ENCODE data around the gene SENP5. TPM values are rescaled to one million over a fixed set of nuclear protein-coding genes. Genes with fewer than 3 reads are reported as not detected.

Gene SENP5
- total and polyA plus RNA-seq, 2 donors, result 11.3 to 24.8 TPM

DNA sequence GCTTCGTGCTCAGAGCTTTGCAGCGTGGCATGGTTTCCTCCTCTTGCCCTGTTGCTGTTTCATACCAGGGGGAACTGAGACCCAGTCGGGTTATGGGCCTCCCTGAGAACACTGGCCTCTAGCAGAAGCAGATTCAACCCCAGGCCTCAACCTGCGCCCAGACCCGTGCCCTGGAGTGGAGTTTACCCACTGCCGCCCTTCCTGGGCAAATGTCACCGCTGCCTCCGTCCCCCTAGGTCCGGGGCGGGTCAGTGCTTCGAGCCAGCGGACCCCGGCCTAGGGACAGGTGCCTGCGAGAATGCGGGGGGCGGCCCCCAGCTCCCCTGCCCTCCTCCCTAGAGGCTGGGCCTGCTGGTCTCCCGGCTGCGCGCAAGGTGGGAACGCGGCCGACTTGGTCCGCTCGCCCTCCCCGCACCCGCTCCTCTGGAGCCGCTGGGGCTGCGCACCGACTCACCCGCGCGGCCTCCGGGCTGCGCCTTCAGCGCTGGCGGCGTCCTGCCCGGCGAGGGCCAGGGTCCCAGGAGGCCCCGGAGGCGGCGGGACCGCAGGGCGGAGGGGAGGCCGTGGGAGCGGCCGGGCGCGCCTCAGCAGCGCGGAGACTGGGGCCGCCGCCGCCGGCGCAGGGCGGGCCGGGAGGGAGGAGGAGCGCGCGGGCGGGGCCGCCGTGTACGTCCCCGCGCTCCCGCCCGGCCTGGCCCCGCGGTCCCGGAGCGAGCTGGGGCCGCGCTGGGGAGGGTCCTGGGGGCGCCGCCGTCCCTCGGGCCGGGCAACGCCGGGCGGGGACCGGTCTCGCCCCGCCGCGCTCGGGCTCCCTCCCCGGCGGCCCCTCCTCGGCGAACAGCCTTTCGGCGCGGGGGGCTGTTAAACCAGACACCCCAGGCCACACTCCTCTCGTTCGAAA is 100.8 kb downstream of the SENP5 start, which contains the start of gene PIGZ:
Gene PIGZ (minus strand): TSS at position 601 of the 901 bp plus-strand sequence. CDS start 16,802 bp downstream, outside the sequence.
- 4% methylated on average over 98 of the region's 98 CpGs for WGBS
- peaks cover 6 to 35% of the 10 kb centered on the region in 2 donors for H3K4me1 ChIP-seq (ENCODE audit: control insufficient read depth in 2 of 2, insufficient read depth in 2 of 2, low read length in 2 of 2)
- H3K9me3 ChIP-seq (ENCODE audit: control insufficient read depth in 2 of 2, insufficient read depth in 1 of 2, low read length in 1 of 2), result peaks cover 0 to 6% of the 10 kb centered on the region in 2 donors
- peak within 1 kb of the TSS; percentile 52 to 79 for H3K4me3 ChIP-seq (ENCODE audit: low read length in 2 of 2)
- H3K36me3 ChIP-seq (ENCODE audit: control insufficient read depth in 2 of 2, insufficient read depth in 2 of 2, low read length in 1 of 2), result peaks cover 0 to 4% of the 10 kb centered on the region in 2 donors
- DNase-seq (ENCODE audit: low read depth in 6 of 9, low spot score in 9 of 9), result peak in 3 of 9 donors; percentile 18 to 50 (median 45)
- H3K27ac ChIP-seq (ENCODE audit: low read depth in 1 of 2, low read length in 1 of 2), result peak within 1 kb of the TSS in 1 of 2 donors; percentile 21
- H3K27me3 ChIP-seq (ENCODE audit: control insufficient read depth in 2 of 2, insufficient read depth in 1 of 2, low read length in 1 of 2), result peaks cover 0 to 54% of the 10 kb centered on the region in 2 donors

DNA sequence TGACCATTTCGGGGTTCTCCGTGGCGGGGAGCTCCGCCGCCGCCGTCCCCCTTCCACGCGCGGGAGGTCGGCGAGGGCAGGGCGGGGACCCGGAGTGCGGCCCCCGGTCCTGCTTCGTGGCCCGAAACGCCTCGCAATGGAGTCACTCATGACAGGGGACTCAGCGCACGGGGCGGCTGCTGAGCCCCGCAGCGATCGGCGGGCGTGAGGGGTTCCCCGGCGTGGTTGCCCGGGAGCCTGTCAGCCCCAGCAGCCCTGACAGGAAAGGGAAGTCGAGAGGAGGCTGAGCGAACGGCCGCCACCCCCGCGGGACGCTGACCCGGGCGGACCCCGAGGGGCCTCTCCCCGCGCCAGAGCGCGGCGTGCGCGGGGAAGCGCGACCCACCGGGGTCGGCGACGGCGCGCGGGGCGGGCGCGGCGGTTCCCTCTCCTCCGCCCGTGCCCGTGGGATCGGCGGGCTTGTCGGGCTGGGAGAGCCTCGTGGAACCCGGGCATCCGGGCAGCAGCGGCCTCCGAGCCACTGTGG is 101.5 kb downstream of the SENP5 start:
- Histone ChIP-seq H3K4me1 (ENCODE audit: control insufficient read depth in 2 of 2, insufficient read depth in 2 of 2, low read length in 2 of 2) (peaks cover 5 to 30% of the 10 kb centered on the region in 2 donors), H3K27me3 (ENCODE audit: control insufficient read depth in 2 of 2, insufficient read depth in 1 of 2, low read length in 1 of 2) (peaks cover 0 to 54% of the 10 kb centered on the region in 2 donors), H3K9me3 (ENCODE audit: control insufficient read depth in 2 of 2, insufficient read depth in 1 of 2, low read length in 1 of 2) (peaks cover 0 to 6% of the 10 kb centered on the region in 2 donors), H3K4me3 (ENCODE audit: low read length in 2 of 2) (peak overlapping the region; percentile 52 to 79), H3K27ac (ENCODE audit: low read depth in 1 of 2, low read length in 1 of 2) (peak overlapping the region in 1 of 2 donors; percentile 21), H3K36me3 (ENCODE audit: control insufficient read depth in 2 of 2, insufficient read depth in 2 of 2, low read length in 1 of 2) (peaks cover 0 to 4% of the 10 kb centered on the region in 2 donors)
- DNase-seq (ENCODE audit: low read depth in 6 of 9, low spot score in 9 of 9), result peak in 3 of 9 donors; percentile 35 to 63 (median 40)
- under 1% methylated on average over 72 of the region's 72 CpGs for WGBS

DNA sequence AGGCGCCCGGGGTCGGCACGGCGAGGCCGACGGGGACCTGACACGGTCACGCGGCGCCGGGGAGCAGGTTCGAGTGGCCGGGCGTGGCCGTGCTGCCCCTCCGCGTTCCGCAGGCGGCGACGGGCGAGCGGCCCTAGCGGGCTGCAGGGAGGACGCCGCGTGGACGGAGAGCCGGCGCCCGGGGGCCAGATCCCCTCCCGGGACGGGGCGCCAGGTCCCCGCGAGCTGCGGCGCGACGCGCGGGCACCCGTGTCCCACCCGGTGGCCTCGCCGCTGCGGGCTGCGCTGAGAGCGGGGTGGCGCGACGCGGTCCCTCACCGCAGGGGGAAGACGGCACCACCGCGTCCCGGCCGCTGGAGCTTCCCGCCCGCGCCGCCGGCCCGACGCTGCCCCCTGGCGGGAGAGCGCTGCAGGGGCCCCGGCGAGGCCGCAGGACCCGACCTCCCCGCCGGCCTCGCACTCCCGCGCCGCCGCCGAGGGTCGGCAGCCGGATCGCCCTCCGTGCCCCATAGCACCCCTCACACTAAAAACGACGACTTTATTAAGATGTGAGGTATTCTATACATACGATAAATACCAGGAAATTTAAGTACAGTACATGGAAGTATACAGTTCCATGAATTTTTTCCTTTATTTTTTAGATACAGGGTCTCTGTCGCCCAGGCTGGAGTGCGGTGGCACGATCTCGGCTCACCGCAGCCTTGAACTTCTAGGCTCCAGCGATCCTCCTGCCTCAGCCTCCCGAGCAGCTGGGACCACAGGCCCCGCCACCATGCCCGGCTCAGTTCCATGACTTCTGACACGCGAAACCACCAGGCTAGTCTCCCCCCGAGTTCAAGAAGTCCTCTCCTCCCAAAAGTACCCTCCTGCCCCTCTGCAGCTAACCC is 102.2 kb downstream of the SENP5 start:
- Histone ChIP-seq H3K36me3 (ENCODE audit: control insufficient read depth in 2 of 2, insufficient read depth in 2 of 2, low read length in 1 of 2) (peaks cover 0 to 4% of the 10 kb centered on the region in 2 donors), H3K27ac (ENCODE audit: low read depth in 1 of 2, low read length in 1 of 2) (no peak overlapping the region), H3K27me3 (ENCODE audit: control insufficient read depth in 2 of 2, insufficient read depth in 1 of 2, low read length in 1 of 2) (peaks cover 0 to 50% of the 10 kb centered on the region in 2 donors), H3K4me1 (ENCODE audit: control insufficient read depth in 2 of 2, insufficient read depth in 2 of 2, low read length in 2 of 2) (peaks cover 5 to 27% of the 10 kb centered on the region in 2 donors), H3K9me3 (ENCODE audit: control insufficient read depth in 2 of 2, insufficient read depth in 1 of 2, low read length in 1 of 2) (peaks cover 0 to 6% of the 10 kb centered on the region in 2 donors), H3K4me3 (ENCODE audit: low read length in 2 of 2) (peak overlapping the region; percentile 52 to 79)
- 10% methylated on average over 100 of the region's 100 CpGs for WGBS
- peak in 4 of 9 donors; percentile 45 to 75 (median 70) for DNase-seq (ENCODE audit: low read depth in 6 of 9, low spot score in 9 of 9)

DNA sequence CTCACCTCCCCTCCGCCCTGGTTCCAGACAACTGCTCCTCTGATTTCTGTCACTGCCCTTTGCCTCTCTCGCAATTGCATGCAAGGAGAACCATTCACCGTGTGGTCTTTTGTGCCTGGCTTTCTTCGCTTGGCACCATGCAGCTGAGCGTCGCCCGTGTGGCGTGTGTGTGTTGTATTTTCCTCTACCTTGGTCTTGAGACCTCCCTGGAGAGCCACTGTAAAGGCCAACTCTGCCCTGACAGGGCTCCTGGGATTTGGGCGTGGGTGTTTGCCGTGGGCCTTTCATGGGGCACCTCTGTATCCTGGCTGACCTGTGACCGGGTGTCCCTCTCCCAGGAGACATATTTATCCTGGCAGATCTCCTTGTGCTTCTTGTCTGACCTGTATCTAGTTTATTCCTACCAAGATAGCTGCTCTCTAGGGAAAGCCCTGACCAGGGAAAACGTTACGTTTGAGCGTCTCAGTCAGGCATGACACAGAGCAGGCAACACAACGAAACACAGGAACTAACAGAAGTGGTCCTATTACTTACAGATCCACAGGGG is 102.9 kb downstream of the SENP5 start:
- Histone ChIP-seq H3K27ac (ENCODE audit: low read depth in 1 of 2, low read length in 1 of 2) (no peak overlapping the region), H3K4me3 (ENCODE audit: low read length in 2 of 2) (no peak overlapping the region), H3K4me1 (ENCODE audit: control insufficient read depth in 2 of 2, insufficient read depth in 2 of 2, low read length in 2 of 2) (peaks cover 5 to 27% of the 10 kb centered on the region in 2 donors), H3K36me3 (ENCODE audit: control insufficient read depth in 2 of 2, insufficient read depth in 2 of 2, low read length in 1 of 2) (peaks cover 0 to 4% of the 10 kb centered on the region in 2 donors), H3K27me3 (ENCODE audit: control insufficient read depth in 2 of 2, insufficient read depth in 1 of 2, low read length in 1 of 2) (peaks cover 0 to 47% of the 10 kb centered on the region in 2 donors), H3K9me3 (ENCODE audit: control insufficient read depth in 2 of 2, insufficient read depth in 1 of 2, low read length in 1 of 2) (peaks cover 0 to 6% of the 10 kb centered on the region in 2 donors)
- 94% methylated on average over 15 of the region's 15 CpGs for WGBS
- no peak for DNase-seq (ENCODE audit: low read depth in 6 of 9, low spot score in 9 of 9)

DNA sequence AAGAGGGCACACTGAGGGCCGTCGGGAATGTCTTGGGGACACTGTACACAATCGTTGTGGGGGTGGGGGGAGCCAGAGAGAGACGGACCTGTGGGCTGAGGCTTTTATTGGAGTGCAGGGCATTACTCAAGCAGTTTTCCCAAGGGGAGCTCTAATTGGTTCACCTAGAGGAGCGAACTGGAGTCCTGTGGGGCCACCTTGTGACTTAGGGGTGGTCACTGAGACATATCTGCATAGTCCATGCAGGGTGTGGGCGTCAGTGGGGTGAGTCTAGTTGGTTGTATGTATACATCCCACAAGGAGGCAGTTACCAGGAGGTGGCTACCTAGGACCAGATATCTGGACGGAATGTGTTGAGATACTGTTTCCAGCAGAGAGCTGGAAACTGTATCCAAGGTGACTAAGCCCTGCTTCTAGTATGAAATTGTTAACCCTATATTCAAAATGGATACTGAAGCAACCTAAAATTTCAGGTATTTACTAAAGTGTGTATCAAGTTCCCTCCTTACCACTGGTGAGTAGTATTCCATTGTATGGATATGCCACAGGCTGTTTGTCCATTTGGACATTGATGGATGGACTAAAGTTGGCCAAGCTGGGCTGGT is 103.5 kb downstream of the SENP5 start:
- 91% methylated on average over 7 of the region's 7 CpGs for WGBS
- no peaks in the 10 kb centered on the region for H3K36me3 ChIP-seq (ENCODE audit: control insufficient read depth in 2 of 2, insufficient read depth in 2 of 2, low read length in 1 of 2)
- peaks cover 0 to 43% of the 10 kb centered on the region in 2 donors for H3K27me3 ChIP-seq (ENCODE audit: control insufficient read depth in 2 of 2, insufficient read depth in 1 of 2, low read length in 1 of 2)
- no peak for DNase-seq (ENCODE audit: low read depth in 6 of 9, low spot score in 9 of 9)
- no peak overlapping the region for H3K27ac ChIP-seq (ENCODE audit: low read depth in 1 of 2, low read length in 1 of 2)
- peaks cover 5 to 27% of the 10 kb centered on the region in 2 donors for H3K4me1 ChIP-seq (ENCODE audit: control insufficient read depth in 2 of 2, insufficient read depth in 2 of 2, low read length in 2 of 2)
- peaks cover 0 to 6% of the 10 kb centered on the region in 2 donors for H3K9me3 ChIP-seq (ENCODE audit: control insufficient read depth in 2 of 2, insufficient read depth in 1 of 2, low read length in 1 of 2)
- no peak overlapping the region for H3K4me3 ChIP-seq (ENCODE audit: low read length in 2 of 2)

DNA sequence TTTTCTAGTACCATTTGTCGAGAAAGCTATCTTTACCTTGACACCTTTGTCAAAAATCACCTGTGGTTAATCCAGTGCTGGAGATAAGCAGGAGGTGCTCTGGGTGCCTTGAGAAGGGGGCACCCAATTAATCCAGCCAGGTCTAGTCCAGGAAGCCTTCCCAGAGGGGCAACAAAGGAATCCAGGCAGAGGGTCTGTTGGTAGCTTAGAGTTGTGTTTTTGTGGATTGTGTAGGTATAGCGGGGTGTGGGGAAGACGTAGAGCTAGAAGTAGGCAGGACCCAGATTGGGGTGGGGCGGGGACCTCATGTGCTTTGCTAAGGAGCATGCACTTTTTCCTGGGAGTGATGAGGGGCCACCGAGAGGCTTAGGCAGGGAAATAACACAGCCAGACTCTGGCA is 106.9 kb downstream of the SENP5 start:
- peaks cover 0 to 25% of the 10 kb centered on the region in 2 donors for H3K4me1 ChIP-seq (ENCODE audit: control insufficient read depth in 2 of 2, insufficient read depth in 2 of 2, low read length in 2 of 2)
- no peak for DNase-seq (ENCODE audit: low read depth in 6 of 9, low spot score in 9 of 9)
- peaks cover 0 to 3% of the 10 kb centered on the region in 2 donors for H3K9me3 ChIP-seq (ENCODE audit: control insufficient read depth in 2 of 2, insufficient read depth in 1 of 2, low read length in 1 of 2)
- H3K27ac ChIP-seq (ENCODE audit: low read depth in 1 of 2, low read length in 1 of 2), result no peak overlapping the region
- H3K36me3 ChIP-seq (ENCODE audit: control insufficient read depth in 2 of 2, insufficient read depth in 2 of 2, low read length in 1 of 2), result no peaks in the 10 kb centered on the region
- H3K27me3 ChIP-seq (ENCODE audit: control insufficient read depth in 2 of 2, insufficient read depth in 1 of 2, low read length in 1 of 2), result peaks cover 0 to 16% of the 10 kb centered on the region in 2 donors
- 97% methylated on average over 5 of the region's 5 CpGs for WGBS
- no peak overlapping the region for H3K4me3 ChIP-seq (ENCODE audit: low read length in 2 of 2)

DNA sequence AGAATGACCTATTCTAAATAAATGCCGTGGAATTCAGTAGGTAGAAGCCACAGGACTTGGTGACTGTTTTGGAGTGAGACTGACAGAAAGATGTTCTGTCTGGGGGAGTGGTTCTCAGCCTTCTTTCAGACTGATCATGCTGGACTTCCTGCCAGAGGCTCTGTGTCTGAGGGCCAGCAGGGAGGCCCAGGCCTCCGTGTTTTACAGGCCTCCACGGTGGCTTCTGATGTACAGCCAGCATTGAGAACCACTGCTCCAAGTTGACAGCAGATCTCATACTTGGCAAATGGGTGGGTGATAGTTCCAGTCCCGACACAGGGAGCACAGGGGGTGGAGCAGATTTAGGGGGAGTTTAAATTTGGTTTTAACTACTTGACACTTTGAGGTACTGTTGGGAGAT is 107.6 kb downstream of the SENP5 start:
- peaks cover 0 to 20% of the 10 kb centered on the region in 2 donors for H3K4me1 ChIP-seq (ENCODE audit: control insufficient read depth in 2 of 2, insufficient read depth in 2 of 2, low read length in 2 of 2)
- H3K9me3 ChIP-seq (ENCODE audit: control insufficient read depth in 2 of 2, insufficient read depth in 1 of 2, low read length in 1 of 2), result peaks cover 0 to 5% of the 10 kb centered on the region in 2 donors
- H3K27ac ChIP-seq (ENCODE audit: low read depth in 1 of 2, low read length in 1 of 2), result no peak overlapping the region
- H3K4me3 ChIP-seq (ENCODE audit: low read length in 2 of 2), result no peak overlapping the region
- H3K27me3 ChIP-seq (ENCODE audit: control insufficient read depth in 2 of 2, insufficient read depth in 1 of 2, low read length in 1 of 2), result peaks cover 0 to 12% of the 10 kb centered on the region in 2 donors
- WGBS, result 96% methylated on average over 4 of the region's 4 CpGs
- DNase-seq (ENCODE audit: low read depth in 6 of 9, low spot score in 9 of 9), result no peak
- no peaks in the 10 kb centered on the region for H3K36me3 ChIP-seq (ENCODE audit: control insufficient read depth in 2 of 2, insufficient read depth in 2 of 2, low read length in 1 of 2)

DNA sequence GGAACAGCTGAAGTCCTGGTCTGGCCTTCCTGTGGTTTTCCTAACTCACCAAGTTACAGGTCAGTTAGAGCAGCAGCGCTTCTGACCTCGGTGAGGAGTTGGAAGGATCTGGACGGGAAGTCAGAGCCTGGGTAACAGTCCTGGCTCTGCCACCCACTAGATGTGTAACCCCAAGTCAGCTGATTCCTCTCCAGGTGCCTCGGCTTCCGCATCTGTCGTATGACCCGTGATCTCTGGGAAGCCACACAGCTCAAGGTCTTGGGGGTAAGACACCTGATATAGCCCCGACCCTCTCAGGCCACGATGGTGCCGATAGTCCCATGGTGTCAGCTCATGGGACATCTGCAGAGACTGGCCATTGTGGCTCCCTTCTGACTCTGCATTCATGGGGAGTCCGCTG is 109.2 kb downstream of the SENP5 start:
- peaks cover 0 to 6% of the 10 kb centered on the region in 2 donors for H3K9me3 ChIP-seq (ENCODE audit: control insufficient read depth in 2 of 2, insufficient read depth in 1 of 2, low read length in 1 of 2)
- peak in 1 of 9 donors; percentile 54 for DNase-seq (ENCODE audit: low read depth in 6 of 9, low spot score in 9 of 9)
- no peak overlapping the region for H3K27ac ChIP-seq (ENCODE audit: low read depth in 1 of 2, low read length in 1 of 2)
- WGBS, result 55% methylated on average over 11 of the region's 11 CpGs
- no peaks in the 10 kb centered on the region for H3K36me3 ChIP-seq (ENCODE audit: control insufficient read depth in 2 of 2, insufficient read depth in 2 of 2, low read length in 1 of 2)
- H3K4me3 ChIP-seq (ENCODE audit: low read length in 2 of 2), result no peak overlapping the region
- H3K4me1 ChIP-seq (ENCODE audit: control insufficient read depth in 2 of 2, insufficient read depth in 2 of 2, low read length in 2 of 2), result peaks cover 0 to 19% of the 10 kb centered on the region in 2 donors
- no peaks in the 10 kb centered on the region for H3K27me3 ChIP-seq (ENCODE audit: control insufficient read depth in 2 of 2, insufficient read depth in 1 of 2, low read length in 1 of 2)
